ENCODE measurements around the gene HCAR1. TPM values are rescaled to one million over a fixed set of nuclear protein-coding genes. Genes with fewer than 3 reads are reported as not detected.
"Not testable (repeated sequence)": the region's sequence is repeated elsewhere in the genome, so short reads cannot be mapped to it uniquely, and the experiment has no call there.

Gene HCAR1
- total and polyA plus RNA-seq, 2 donors (not counting 1 experiment from before 2014, with no cell fraction given): 1.1 to 1.5 TPM

GRCh38 chr12:122753319-122753650 is 22.6 kb upstream of the HCAR1 start:
- peak overlapping the region; percentile 90 to 98 (median 96) for H3K4me3 ChIP-seq (replicated peaks in 1 of 4; ENCODE audit: control extremely low read depth in 1 of 4, insufficient read depth in 1 of 4, low read depth in 3 of 4, low read length in 4 of 4)
- peak overlapping the region; percentile 71 for H2AFZ ChIP-seq (ENCODE audit: low read length)
- H3K9ac ChIP-seq (ENCODE audit: insufficient read depth, low read length): peak overlapping the region; percentile 96
- no peaks in the 10 kb centered on the region for H4K20me1 ChIP-seq (ENCODE audit: control insufficient read depth, extremely low read depth, insufficient read depth, low read length)
- peaks cover 7% of the 10 kb centered on the region for H3K4me1 ChIP-seq (ENCODE audit: control insufficient read depth, extremely low read depth, insufficient read depth, low read length)
- peak overlapping the region; percentile 94 for H3K27ac ChIP-seq (ENCODE audit: insufficient read depth, low read length)
- TF ChIP-seq, protein P1, sequence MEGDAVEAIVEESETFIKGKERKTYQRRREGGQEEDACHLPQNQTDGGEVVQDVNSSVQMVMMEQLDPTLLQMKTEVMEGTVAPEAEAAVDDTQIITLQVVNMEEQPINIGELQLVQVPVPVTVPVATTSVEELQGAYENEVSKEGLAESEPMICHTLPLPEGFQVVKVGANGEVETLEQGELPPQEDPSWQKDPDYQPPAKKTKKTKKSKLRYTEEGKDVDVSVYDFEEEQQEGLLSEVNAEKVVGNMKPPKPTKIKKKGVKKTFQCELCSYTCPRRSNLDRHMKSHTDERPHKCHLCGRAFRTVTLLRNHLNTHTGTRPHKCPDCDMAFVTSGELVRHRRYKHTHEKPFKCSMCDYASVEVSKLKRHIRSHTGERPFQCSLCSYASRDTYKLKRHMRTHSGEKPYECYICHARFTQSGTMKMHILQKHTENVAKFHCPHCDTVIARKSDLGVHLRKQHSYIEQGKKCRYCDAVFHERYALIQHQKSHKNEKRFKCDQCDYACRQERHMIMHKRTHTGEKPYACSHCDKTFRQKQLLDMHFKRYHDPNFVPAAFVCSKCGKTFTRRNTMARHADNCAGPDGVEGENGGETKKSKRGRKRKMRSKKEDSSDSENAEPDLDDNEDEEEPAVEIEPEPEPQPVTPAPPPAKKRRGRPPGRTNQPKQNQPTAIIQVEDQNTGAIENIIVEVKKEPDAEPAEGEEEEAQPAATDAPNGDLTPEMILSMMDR (conservative IDR thresholded peaks at IDR 0.05 in 1 of 2, IDR thresholded peaks at IDR 0.05 in 1 of 2; ENCODE audit: low read depth in 1 of 2, low read length in 2 of 2): no peak
- no peak for TF ChIP-seq EZH2 (IDR thresholded peaks at IDR 0.05; ENCODE audit: low read length, missing control alignments)
- peak overlapping the region; percentile 98 for H3K4me2 ChIP-seq (ENCODE audit: extremely low read depth, insufficient read depth, low read length)
- H3K79me2 ChIP-seq (ENCODE audit: control insufficient read depth, insufficient read depth, low read length): peaks cover 29% of the 10 kb centered on the region
- H3K9me3 ChIP-seq (ENCODE audit: control insufficient read depth, insufficient read depth, low read depth, low read length): no peaks in the 10 kb centered on the region
- H3K36me3 ChIP-seq (ENCODE audit: control insufficient read depth, insufficient read depth, low read length): peaks cover 12% of the 10 kb centered on the region
- H3K27me3 ChIP-seq (ENCODE audit: control insufficient read depth, insufficient read depth, low read length): no peaks in the 10 kb centered on the region
- peak in 1 of 2 donors; percentile 9 for DNase-seq (ENCODE audit: low read depth in 2 of 2)

DNA sequence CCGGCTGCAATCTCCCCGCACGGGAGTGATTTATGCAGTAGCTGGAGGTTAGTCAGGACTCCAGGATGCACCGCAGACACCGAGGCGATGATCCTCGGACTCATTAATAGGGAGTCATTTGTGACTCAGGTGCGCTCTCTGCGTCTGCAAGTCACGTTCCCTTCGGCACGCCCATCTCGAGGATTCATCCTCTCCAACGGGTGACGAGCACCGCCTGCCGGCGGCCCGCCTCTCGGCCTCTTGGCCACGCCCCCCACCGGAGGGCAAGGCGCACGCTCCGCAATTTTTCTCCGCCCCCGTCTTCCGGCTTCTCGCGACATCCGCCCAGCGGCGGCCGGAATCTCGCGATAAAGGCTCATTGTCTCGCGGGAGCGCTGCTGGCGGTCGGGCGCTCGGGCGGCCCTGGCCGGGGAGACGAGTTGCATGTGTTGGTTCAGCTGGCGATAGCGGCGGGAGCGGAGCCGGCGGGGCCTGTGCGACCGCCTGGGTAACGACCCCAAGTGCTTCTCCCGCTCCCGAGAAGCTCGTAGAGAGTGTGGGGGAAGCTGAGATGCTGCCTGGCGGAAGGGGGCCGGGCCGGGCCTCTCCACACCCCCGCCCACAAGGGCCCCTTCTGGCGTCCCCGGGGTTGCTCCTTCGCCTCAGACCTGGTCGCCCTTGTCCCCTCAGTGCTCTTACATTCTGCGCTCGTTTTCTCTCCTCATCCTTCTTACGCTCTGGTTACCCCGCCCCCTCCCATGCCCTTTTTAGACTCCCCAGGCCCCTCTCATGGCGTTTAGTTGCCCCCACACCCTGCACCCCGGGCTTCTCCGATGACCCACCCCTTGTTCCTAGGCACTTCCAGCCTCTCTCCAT is 22.0 kb upstream of the HCAR1 start, which contains the start of gene DENR:
Gene DENR (plus strand): TSS at position 361 of the 855 bp plus-strand sequence. CDS start 878 bp downstream, outside the sequence.
- Histone ChIP-seq H4K20me1 (ENCODE audit: control insufficient read depth, extremely low read depth, insufficient read depth, low read length) (no peaks in the 10 kb centered on the region), H3K36me3 (ENCODE audit: control insufficient read depth, insufficient read depth, low read length) (peaks cover 12% of the 10 kb centered on the region), H3K27ac (ENCODE audit: insufficient read depth, low read length) (peak within 1 kb of the TSS; percentile 94), H3K4me2 (ENCODE audit: extremely low read depth, insufficient read depth, low read length) (peak within 1 kb of the TSS; percentile 98), H3K79me2 (ENCODE audit: control insufficient read depth, insufficient read depth, low read length) (peaks cover 27% of the 10 kb centered on the region), H2AFZ (ENCODE audit: low read length) (peak within 1 kb of the TSS; percentile 71), H3K4me3 (replicated peaks in 1 of 4; ENCODE audit: control extremely low read depth in 1 of 4, insufficient read depth in 1 of 4, low read depth in 3 of 4, low read length in 4 of 4) (peak within 1 kb of the TSS; percentile 90 to 98 (median 96)), H3K9ac (ENCODE audit: insufficient read depth, low read length) (peak within 1 kb of the TSS; percentile 96), H3K9me3 (ENCODE audit: control insufficient read depth, insufficient read depth, low read depth, low read length) (no peaks in the 10 kb centered on the region), H3K27me3 (ENCODE audit: control insufficient read depth, insufficient read depth, low read length) (no peaks in the 10 kb centered on the region), H3K4me1 (ENCODE audit: control insufficient read depth, extremely low read depth, insufficient read depth, low read length) (peaks cover 7% of the 10 kb centered on the region)
- peak; percentile 95 to 97 for DNase-seq (ENCODE audit: low read depth in 2 of 2)
- no peak for TF ChIP-seq EZH2 (IDR thresholded peaks at IDR 0.05; ENCODE audit: low read length, missing control alignments)
- TF ChIP-seq, protein P1 (conservative IDR thresholded peaks at IDR 0.05 in 1 of 2, IDR thresholded peaks at IDR 0.05 in 1 of 2; ENCODE audit: low read depth in 1 of 2, low read length in 2 of 2): peak; percentile 77 to 81

DNA sequence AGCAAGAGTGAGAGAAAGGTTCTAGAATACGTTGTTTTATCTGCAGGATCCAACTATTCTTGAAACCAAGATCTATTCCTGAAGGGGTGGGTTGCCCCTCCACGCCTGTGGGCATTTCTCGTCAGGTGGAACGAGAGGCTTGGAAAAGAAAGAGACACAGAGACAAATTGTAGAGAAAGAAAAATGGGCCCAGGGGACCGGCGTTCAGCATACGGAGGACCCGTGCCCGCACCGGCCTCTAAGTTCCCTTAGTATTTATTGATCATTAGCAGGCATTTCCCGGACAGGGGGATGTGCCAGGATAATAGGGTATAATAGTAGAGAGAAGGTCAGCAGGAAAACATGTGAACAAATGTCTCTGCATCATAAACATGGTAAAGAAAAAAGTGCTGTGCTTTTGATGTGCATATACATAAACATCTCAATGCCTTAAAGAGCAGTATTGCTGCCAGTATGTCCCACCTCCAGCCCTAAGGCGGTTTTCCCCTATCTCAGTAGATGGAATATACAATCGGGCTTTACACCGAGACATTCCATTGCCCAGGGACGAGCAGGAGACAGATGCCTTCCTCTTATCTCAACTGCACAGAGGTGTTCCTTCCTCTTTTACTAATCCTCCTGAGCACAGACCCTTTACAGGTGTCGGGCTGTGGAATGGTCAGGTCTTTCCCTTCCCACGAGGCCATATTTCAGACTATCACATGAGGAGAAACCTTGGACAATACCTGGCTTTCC is 20.3 kb upstream of the HCAR1 start:
- not testable (repeated sequence) for H3K36me3 ChIP-seq (ENCODE audit: control insufficient read depth, insufficient read depth, low read length); H4K20me1 ChIP-seq (ENCODE audit: control insufficient read depth, extremely low read depth, insufficient read depth, low read length); H3K27me3 ChIP-seq (ENCODE audit: control insufficient read depth, insufficient read depth, low read length); DNase-seq (ENCODE audit: low read depth in 2 of 2); H3K9ac ChIP-seq (ENCODE audit: insufficient read depth, low read length); H3K27ac ChIP-seq (ENCODE audit: insufficient read depth, low read length); H3K4me2 ChIP-seq (ENCODE audit: extremely low read depth, insufficient read depth, low read length); H3K4me3 ChIP-seq (replicated peaks in 1 of 4; ENCODE audit: control extremely low read depth in 1 of 4, insufficient read depth in 1 of 4, low read depth in 3 of 4, low read length in 4 of 4); H3K4me1 ChIP-seq (ENCODE audit: control insufficient read depth, extremely low read depth, insufficient read depth, low read length); H3K9me3 ChIP-seq (ENCODE audit: control insufficient read depth, insufficient read depth, low read depth, low read length); H2AFZ ChIP-seq (ENCODE audit: low read length)
- H3K79me2 ChIP-seq (ENCODE audit: control insufficient read depth, insufficient read depth, low read length): peaks cover 22% of the 10 kb centered on the region

Data from fibroblast of lung (primary cell).